ENCODE measurements around the gene MRPL53. TPM values are rescaled to one million over a fixed set of nuclear protein-coding genes. Genes with fewer than 3 reads are reported as not detected.

MRPL53 gene
- total and polyA plus RNA-seq, 2 of the 13 experiments (the other 11 are each of a cell fraction or from before 2014, with no cell fraction given): 34.3 to 51.9 TPM

DNA sequence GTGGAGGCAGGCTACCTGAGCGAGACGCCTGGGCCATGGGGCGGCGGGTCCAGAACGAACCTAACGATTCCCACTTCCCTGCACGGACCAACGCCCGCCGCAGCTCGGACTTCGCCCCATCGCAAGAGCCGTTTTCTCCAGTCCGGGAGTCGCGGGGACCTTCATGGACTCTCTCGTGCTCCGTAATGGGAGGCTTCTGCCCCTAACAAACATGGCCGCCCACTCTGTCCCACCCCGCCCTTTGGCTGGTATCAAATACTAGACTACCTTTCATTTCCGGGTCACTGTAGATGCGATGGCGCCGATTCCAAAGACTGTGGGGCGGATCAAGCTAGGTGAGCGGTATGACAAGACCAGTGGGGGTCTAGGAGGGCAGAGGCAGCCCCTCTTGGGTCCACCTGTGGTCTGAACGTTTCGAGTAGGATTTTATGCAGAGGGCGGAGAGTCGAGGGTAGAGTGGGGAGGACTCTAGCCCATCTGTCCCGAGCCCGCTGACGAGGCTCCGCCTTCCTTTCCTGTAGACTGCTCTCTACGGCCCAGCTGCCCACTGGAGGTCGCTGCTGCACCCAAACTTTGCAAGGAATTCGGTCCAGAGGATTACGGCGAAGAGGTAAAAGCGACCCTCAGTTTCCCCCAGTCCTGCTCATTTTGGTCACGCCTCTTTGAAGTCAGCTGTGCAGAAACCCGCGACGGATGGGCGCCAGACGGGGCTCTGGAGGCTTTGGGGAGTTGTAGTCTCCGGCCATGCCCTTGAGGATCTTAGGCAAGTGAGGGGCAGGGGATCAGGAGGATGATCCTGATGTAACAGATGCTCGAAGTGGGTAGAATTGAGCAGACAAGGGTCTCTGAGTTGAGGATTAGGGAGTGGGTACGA, 10.6 kb upstream of the MRPL53 start, which contains the start of the genes CCDC142 and TTC31 (continued):
- TF ChIP-seq, protein P1, sequence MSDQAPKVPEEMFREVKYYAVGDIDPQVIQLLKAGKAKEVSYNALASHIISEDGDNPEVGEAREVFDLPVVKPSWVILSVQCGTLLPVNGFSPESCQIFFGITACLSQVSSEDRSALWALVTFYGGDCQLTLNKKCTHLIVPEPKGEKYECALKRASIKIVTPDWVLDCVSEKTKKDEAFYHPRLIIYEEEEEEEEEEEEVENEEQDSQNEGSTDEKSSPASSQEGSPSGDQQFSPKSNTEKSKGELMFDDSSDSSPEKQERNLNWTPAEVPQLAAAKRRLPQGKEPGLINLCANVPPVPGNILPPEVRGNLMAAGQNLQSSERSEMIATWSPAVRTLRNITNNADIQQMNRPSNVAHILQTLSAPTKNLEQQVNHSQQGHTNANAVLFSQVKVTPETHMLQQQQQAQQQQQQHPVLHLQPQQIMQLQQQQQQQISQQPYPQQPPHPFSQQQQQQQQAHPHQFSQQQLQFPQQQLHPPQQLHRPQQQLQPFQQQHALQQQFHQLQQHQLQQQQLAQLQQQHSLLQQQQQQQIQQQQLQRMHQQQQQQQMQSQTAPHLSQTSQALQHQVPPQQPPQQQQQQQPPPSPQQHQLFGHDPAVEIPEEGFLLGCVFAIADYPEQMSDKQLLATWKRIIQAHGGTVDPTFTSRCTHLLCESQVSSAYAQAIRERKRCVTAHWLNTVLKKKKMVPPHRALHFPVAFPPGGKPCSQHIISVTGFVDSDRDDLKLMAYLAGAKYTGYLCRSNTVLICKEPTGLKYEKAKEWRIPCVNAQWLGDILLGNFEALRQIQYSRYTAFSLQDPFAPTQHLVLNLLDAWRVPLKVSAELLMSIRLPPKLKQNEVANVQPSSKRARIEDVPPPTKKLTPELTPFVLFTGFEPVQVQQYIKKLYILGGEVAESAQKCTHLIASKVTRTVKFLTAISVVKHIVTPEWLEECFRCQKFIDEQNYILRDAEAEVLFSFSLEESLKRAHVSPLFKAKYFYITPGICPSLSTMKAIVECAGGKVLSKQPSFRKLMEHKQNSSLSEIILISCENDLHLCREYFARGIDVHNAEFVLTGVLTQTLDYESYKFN (CRISPR knock-in tag; conservative IDR thresholded peaks at IDR 0.05): peak; percentile 64
- TF ChIP-seq PCBP1 (IDR thresholded peaks at IDR 0.05; ENCODE audit: borderline replicate concordance, low read depth, low read length): 0 out of 2 replicates have a peak, but pooled peaks have one; percentile 88
- no peak for TF ChIP-seq ZNF292 (CRISPR knock-in tag; IDR thresholded peaks at IDR 0.05; ENCODE audit: borderline replicate concordance, low read depth)
- TF ChIP-seq SP1 (IDR thresholded peaks at IDR 0.05): no peak
- peak; percentile 54 for TF ChIP-seq SP1 (CRISPR knock-in tag; IDR thresholded peaks at IDR 0.05)
- TF ChIP-seq ZNF605 (CRISPR knock-in tag; IDR thresholded peaks at IDR 0.05): peak; percentile 98
- TF ChIP-seq, protein P2, sequence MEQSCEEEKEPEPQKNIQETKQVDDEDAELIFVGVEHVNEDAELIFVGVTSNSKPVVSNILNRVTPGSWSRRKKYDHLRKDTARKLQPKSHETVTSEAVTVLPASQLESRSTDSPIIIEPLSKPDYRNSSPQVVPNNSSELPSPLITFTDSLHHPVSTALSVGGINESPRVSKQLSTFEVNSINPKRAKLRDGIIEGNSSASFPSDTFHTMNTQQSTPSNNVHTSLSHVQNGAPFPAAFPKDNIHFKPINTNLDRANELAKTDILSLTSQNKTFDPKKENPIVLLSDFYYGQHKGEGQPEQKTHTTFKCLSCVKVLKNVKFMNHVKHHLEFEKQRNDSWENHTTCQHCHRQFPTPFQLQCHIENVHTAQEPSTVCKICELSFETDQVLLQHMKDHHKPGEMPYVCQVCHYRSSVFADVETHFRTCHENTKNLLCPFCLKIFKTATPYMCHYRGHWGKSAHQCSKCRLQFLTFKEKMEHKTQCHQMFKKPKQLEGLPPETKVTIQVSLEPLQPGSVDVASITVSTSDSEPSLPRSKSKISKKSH (CRISPR knock-in tag; IDR thresholded peaks at IDR 0.05; ENCODE audit: borderline replicate concordance): peak; percentile 66; the same call in 1 of the 2 replicates
- TF ChIP-seq ZMYM4 (CRISPR knock-in tag; IDR thresholded peaks at IDR 0.05): peak; percentile 84
- TF ChIP-seq SAFB2 (CRISPR knock-in tag; IDR thresholded peaks at IDR 0.05; ENCODE audit: borderline replicate concordance, low read depth): peak; percentile 21
- TF ChIP-seq, protein P3, sequence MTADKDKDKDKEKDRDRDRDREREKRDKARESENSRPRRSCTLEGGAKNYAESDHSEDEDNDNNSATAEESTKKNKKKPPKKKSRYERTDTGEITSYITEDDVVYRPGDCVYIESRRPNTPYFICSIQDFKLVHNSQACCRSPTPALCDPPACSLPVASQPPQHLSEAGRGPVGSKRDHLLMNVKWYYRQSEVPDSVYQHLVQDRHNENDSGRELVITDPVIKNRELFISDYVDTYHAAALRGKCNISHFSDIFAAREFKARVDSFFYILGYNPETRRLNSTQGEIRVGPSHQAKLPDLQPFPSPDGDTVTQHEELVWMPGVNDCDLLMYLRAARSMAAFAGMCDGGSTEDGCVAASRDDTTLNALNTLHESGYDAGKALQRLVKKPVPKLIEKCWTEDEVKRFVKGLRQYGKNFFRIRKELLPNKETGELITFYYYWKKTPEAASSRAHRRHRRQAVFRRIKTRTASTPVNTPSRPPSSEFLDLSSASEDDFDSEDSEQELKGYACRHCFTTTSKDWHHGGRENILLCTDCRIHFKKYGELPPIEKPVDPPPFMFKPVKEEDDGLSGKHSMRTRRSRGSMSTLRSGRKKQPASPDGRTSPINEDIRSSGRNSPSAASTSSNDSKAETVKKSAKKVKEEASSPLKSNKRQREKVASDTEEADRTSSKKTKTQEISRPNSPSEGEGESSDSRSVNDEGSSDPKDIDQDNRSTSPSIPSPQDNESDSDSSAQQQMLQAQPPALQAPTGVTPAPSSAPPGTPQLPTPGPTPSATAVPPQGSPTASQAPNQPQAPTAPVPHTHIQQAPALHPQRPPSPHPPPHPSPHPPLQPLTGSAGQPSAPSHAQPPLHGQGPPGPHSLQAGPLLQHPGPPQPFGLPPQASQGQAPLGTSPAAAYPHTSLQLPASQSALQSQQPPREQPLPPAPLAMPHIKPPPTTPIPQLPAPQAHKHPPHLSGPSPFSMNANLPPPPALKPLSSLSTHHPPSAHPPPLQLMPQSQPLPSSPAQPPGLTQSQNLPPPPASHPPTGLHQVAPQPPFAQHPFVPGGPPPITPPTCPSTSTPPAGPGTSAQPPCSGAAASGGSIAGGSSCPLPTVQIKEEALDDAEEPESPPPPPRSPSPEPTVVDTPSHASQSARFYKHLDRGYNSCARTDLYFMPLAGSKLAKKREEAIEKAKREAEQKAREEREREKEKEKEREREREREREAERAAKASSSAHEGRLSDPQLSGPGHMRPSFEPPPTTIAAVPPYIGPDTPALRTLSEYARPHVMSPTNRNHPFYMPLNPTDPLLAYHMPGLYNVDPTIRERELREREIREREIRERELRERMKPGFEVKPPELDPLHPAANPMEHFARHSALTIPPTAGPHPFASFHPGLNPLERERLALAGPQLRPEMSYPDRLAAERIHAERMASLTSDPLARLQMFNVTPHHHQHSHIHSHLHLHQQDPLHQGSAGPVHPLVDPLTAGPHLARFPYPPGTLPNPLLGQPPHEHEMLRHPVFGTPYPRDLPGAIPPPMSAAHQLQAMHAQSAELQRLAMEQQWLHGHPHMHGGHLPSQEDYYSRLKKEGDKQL (CRISPR knock-in tag; IDR thresholded peaks at IDR 0.05; ENCODE audit: low read depth): no peak; the same call in 1 of the 2 replicates
- 0 out of 2 replicates have a peak, but pooled peaks have one; percentile 56 for TF ChIP-seq JDP2 (CRISPR knock-in tag; IDR thresholded peaks at IDR 0.05; ENCODE audit: borderline replicate concordance)
- peak; percentile 57; the same call in 1 of the 2 replicates for TF ChIP-seq NFE2L1 (CRISPR knock-in tag; IDR thresholded peaks at IDR 0.05; ENCODE audit: borderline replicate concordance)
- TF ChIP-seq, protein P4, sequence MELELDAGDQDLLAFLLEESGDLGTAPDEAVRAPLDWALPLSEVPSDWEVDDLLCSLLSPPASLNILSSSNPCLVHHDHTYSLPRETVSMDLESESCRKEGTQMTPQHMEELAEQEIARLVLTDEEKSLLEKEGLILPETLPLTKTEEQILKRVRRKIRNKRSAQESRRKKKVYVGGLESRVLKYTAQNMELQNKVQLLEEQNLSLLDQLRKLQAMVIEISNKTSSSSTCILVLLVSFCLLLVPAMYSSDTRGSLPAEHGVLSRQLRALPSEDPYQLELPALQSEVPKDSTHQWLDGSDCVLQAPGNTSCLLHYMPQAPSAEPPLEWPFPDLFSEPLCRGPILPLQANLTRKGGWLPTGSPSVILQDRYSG (CRISPR knock-in tag; IDR thresholded peaks at IDR 0.05): 0 out of 2 replicates have a peak, but pooled peaks have one; percentile 15
- TF ChIP-seq HDAC1 (CRISPR knock-in tag; IDR thresholded peaks at IDR 0.05): peak; percentile 96
- 0 out of 2 replicates have a peak, but pooled peaks have one; percentile 1 for TF ChIP-seq KDM6A (CRISPR knock-in tag; IDR thresholded peaks at IDR 0.05; ENCODE audit: low read depth)
- TF ChIP-seq ZNF354B (CRISPR knock-in tag; IDR thresholded peaks at IDR 0.05): 0 out of 2 replicates have a peak, but pooled peaks have one; percentile 69
- TF ChIP-seq SRY (CRISPR knock-in tag; IDR thresholded peaks at IDR 0.05): peak; percentile 65; the same call in 1 of the 2 replicates

Data from HepG2 (cell line).